Measurements from ENCODE around the gene MRPL58. TPM values are rescaled to one million over a fixed set of nuclear protein-coding genes. Genes with fewer than 3 reads are reported as not detected.

MRPL58 gene
- total and polyA plus RNA-seq, 2 of the 8 experiments (the other 6 are each of a cell fraction or from before 2014, with no cell fraction given): 43.6 to 49.1 TPM

DNA sequence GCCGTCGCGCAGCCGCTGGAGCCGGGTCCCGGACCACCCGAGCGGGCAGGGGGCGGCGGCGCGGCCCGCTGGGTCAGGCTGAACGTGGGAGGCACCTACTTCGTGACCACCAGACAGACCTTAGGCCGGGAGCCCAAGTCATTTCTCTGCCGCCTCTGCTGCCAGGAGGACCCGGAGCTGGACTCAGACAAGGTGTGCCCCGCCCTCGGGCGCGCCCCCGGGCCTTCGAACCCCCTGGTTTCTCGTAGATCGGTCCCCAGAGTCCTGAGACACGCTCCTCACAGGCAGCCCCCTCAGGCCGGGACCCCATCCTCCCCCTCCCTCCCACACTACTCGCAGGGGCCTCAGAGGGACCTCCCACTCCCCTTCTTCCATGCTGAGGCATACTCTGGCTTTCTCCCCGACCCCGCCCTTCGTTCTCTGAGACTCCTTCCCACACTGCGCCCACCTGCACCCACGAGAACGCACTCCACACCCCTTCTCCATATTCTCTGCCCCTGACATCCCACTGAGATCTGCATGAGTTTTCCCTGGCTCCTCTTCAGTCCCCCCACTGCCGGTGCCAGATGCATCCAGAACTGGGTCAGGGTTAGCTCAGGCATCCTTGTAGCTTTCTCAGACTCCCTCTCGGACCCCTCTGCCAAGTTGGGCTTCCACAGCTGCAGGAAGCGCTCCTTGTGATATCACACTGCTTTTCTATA is 35.1 kb downstream of the MRPL58 start (continued):
- TF ChIP-seq KDM4A (IDR thresholded peaks at IDR 0.05; ENCODE audit: low read depth, low read length, severe bottlenecking) (peak; percentile 34), PHF8 (conservative IDR thresholded peaks at IDR 0.05; ENCODE audit: low read depth, low read length) (peak; percentile 32; the same call in 1 of the 2 replicates), CTBP2 (IDR thresholded peaks at IDR 0.05; ENCODE audit: borderline replicate concordance, insufficient read depth, insufficient read length, low read length) (no peak), KDM1A (IDR thresholded peaks at IDR 0.05; ENCODE audit: borderline replicate concordance, low read length) (no peak)
